Activated gamma-delta T cell treated with anti-CD3 and anti-CD28 coated beads, Interleukin-2, amount 50 U/mL, for 16 hours (primary cell): ENCODE data around the gene MAML3.

Experiments used
- DNase-seq: peaks from one replicate; pipeline ENCODE4 v3.0.0-alpha.2; 2020; ENCODE audit warnings: low read depth

MAML3 gene

GRCh38 chr4:139810710-139811109, 343.3 kb downstream of the MAML3 start:
- DNase-seq = no peak

DNA sequence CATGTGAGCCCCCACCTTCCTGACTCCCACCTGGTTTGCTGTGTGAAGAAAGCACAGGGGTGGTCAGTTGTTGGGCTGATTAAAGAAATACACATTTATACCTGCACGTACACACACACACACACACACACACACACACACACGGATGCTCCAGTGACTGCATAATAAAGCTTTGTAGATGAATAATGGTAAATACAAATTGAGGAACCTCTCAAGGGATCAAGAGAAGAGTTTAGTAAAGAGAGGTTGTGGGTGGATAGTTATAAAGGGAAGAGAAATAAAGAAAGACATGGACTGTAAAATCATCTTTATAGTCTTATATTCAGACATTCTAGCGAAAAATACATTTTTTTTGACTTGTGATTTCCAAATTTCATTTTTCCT, 344.2 kb downstream of the MAML3 start:
- DNase-seq = no peak

- no peak for DNase-seq
Measured at GRCh38 chr4:139808808-139809756, 344.9 kb downstream of the MAML3 start.

DNA sequence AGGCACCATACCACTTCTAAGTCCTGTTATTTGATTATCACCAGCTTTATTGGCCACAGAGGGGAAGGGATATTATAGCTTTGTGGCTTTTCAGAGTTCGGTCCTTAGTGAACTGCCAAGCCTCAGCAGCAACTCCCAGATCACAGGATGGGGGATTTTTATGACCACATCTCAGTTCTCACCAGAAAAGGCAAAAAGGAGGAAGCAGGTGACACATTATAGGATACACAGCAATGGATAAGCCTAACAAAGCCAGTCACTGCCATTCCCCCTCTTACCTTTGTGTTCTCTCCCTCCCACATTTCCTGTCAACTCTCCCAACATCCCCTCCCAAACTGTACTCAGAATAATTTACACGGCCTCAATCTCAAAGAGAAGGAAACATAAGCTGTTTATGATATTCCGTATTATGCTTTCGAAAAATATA, 345.6 kb downstream of the MAML3 start:
- no peak for DNase-seq

DNA sequence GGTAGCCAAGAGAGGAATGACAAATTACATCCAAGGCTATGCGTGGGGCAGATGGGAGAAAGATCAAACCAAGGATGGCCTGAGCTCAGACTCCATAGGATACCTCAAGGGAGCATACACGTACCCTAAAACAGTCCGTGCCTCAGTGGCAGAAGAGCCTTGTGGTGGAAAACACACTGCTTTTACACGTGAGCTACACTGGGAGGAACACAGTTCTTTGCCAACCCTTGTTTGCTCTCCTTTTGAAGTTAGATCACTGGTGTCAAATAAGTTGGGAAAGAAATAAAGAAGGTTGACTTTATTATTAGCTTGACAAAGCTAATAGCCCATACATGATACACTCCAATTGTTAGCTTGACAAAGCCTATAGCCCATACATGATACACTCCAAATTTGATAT, 346.5 kb downstream of the MAML3 start:
- no peak for DNase-seq

- no peak for DNase-seq
Measured at GRCh38 chr4:139806929-139807328, 347.1 kb downstream of the MAML3 start.

GRCh38 chr4:139802931-139803330, 351.1 kb downstream of the MAML3 start:
- DNase-seq = no peak

DNA sequence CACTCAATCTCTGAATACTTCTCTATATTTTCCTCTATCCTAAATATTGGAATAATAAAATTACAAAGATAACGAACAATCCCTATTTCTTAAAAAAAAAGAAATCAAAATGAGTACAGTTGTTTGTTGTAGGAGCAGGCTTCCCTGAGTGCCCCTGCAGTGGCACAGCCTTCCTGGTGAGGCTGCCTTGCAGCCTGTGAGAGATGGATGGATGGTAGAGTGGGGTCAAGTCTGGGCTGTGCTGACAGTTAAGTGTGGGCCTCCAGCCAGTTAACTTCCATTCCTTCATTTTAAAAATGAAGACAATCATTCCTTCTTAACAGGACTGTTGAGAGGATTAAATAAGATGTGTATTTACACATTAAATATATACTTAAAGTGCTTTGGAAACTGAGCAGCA, 351.5 kb downstream of the MAML3 start:
- DNase-seq = no peak

- no peak for DNase-seq
Measured at GRCh38 chr4:139801895-139802294, 352.1 kb downstream of the MAML3 start.

- no peak for DNase-seq
Measured at GRCh38 chr4:139800082-139800481, 353.9 kb downstream of the MAML3 start.

GRCh38 chr4:139799615-139800014, 354.4 kb downstream of the MAML3 start:
- DNase-seq = no peak

DNA sequence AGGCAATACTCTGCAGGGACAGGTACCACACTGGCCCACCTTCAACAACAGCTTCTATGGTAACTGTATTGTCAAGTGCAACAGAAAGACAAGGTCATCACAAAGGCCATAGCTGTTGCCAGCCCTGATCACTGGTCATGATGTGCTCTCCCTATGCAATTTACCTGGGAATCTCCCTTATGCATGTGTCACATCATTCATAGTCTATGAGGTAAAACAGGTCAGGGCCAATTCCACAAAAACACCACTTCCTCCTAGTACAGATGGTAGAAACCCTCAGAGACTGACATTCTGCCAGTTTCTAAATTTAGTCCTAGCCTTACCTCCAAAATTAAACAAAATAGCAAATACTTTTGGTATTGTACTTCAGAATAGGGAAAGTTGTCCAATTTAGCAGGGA, 355.5 kb downstream of the MAML3 start:
- DNase-seq = no peak

- DNase-seq = no peak
Measured at GRCh38 chr4:139797287-139797686, 356.7 kb downstream of the MAML3 start.

GRCh38 chr4:139795527-139796314, 358.3 kb downstream of the MAML3 start:
- no peak for DNase-seq

DNA sequence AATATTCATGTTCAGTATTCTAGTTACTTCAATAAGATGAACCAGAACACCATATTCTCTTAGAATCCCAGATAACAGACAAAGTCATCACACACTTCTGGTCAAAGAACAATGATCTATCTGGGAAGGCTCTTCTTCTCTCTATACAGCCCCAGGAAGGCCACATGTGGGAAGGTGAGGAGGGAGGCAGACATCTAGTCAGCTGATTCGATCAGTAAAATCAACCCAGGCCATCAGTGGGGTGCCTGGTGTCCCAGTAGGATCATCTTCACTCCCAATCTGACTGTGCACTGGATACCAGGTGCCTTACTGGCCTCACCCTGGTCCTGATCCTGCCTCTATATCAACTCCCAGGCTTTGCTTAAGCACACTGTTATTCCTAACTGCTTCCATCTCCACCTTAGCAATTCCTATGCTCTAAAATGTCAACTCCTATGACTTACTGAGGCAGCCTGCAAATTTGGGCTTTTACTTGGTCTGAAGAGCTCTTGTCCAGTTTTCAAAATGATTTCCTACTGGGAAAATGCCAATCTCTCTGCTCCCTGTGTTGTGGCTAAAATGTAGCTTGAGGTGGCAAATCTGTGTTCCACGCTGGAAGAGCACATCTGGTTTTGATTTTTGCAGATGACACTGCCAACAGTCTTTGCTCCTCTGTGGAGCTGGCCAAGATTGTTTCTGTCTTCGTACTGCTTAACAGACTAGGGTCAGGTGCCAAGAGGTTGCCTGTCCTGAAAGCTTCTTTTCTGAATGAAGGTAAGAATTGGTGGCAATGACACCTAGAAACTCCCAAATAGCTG, 359.6 kb downstream of the MAML3 start:
- no peak for DNase-seq

- DNase-seq = no peak
Measured at GRCh38 chr4:139791681-139792080, 362.3 kb downstream of the MAML3 start.

DNA sequence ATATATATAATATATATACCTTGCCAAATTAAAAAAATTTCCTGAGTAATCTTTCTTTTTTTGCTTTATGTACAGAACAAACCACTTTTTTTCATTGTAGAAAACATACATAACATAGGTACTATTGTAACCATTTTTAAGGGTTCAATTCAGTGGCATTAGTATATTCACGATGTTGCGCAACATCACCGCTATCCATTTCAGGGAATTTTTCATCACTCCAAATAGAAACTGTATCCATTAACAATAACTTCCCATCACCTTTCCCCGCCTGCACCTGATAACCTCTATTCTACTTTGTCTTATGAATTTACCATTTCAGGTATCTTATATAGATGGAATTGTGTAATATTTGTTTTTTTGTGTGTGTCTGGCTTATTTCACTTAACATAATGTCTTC, 363.7 kb downstream of the MAML3 start:
- DNase-seq = no peak

DNA sequence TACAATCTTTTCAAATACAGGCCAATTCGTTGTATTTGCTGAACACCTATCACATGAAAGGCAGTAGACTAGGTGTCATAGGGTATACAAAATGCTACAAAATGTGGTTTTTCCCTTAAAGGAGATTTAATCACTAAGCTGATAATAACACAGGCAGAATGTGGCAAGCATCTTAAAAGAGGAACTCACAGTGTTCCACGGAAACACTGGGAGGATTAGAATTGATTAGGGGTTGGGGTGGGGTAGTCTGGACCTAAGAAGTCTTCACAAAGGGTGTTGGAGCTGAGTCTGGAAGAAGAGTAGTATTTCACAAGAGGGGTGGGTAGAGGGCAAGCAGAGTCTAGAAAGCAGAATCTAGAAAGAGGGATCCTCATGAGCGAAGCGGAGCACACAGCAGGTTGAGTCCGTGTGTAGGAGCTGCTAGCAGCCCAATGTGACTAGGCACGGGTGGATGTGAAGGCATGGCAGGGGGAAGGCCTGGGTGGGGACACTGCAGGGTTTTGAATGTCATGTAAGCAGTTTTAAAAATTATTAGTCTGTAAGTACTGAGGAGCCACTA, 364.8 kb downstream of the MAML3 start:
- DNase-seq = no peak

GRCh38 chr4:139786494-139787354, 367.3 kb downstream of the MAML3 start:
- DNase-seq = no peak

GRCh38 chr4:139785356-139785755, 368.6 kb downstream of the MAML3 start:
- no peak for DNase-seq
